Muscle layer of duodenum (tissue), 2 donors: Measurements from ENCODE around the gene UNC13A.

Source experiments
- H3K27ac ChIP-seq: one replicate; pipeline ENCODE4 v1.7.0; 2013; ENCODE audit warnings: mild to moderate bottlenecking, low read length
- H3K27me3 ChIP-seq: one replicate; pipeline ENCODE4 v1.7.0; 2013; ENCODE audit warnings: low read depth, mild to moderate bottlenecking, control low read depth, low read length
- H3K36me3 ChIP-seq, 2 donors: one replicate each; pipeline ENCODE4 v1.7.0; 2013; ENCODE audit warnings: low read length in 2 of 2, control low read depth in 1 of 2, mild to moderate bottlenecking in 1 of 2; ENCODE audit not compliant: insufficient read depth in 2 of 2, control insufficient read depth in 1 of 2
- H3K4me1 ChIP-seq, 2 donors: one replicate each; pipeline ENCODE4 v1.7.0; 2013; ENCODE audit warnings: low read length in 2 of 2, mild to moderate bottlenecking in 2 of 2, control low read depth in 1 of 2, moderate library complexity in 1 of 2; ENCODE audit not compliant: insufficient read depth in 2 of 2, control insufficient read depth in 1 of 2
- H3K4me3 ChIP-seq, 2 donors: one replicate each; pipeline ENCODE4 v1.7.0; 2013; ENCODE audit warnings: low read length in 2 of 2, low read depth in 1 of 2, mild to moderate bottlenecking in 1 of 2
- H3K9me3 ChIP-seq, 2 donors: one replicate each; pipeline ENCODE4 v1.7.0; 2013; ENCODE audit warnings: low read length in 2 of 2, control low read depth in 1 of 2, mild to moderate bottlenecking in 1 of 2; ENCODE audit not compliant: control insufficient read depth in 1 of 2
- donor health status: healthy.

Gene UNC13A

GRCh38 chr19:17623224-17623935 lies 64.8 kb downstream of the UNC13A start:
- Histone ChIP-seq H3K4me3 (no peak overlapping the region), H3K9me3 (peaks cover 0 to 20% of the 10 kb centered on the region in 2 donors), H3K4me1 (no peaks in the 10 kb centered on the region), H3K36me3 (no peaks in the 10 kb centered on the region), H3K27me3 (no peaks in the 10 kb centered on the region), H3K27ac (no peak overlapping the region)

GRCh38 chr19:17620696-17621095 lies 67.5 kb downstream of the UNC13A start:
- H3K4me1 ChIP-seq, result peaks cover 0 to 5% of the 10 kb centered on the region in 2 donors
- no peak overlapping the region for H3K4me3 ChIP-seq
- no peaks in the 10 kb centered on the region for H3K27me3 ChIP-seq
- H3K36me3 ChIP-seq, result no peaks in the 10 kb centered on the region
- H3K9me3 ChIP-seq, result peaks cover 0 to 20% of the 10 kb centered on the region in 2 donors
- H3K27ac ChIP-seq, result no peak overlapping the region

GRCh38 chr19:17618936-17619335 lies 69.2 kb downstream of the UNC13A start:
- no peak overlapping the region for H3K27ac ChIP-seq

GRCh38 chr19:17618281-17618903 lies 69.8 kb downstream of the UNC13A start:
- Histone ChIP-seq H3K27ac (no peak overlapping the region), H3K4me3 (no peak overlapping the region), H3K4me1 (peaks cover 0 to 5% of the 10 kb centered on the region in 2 donors), H3K9me3 (peaks cover 0 to 20% of the 10 kb centered on the region in 2 donors), H3K36me3 (no peaks in the 10 kb centered on the region), H3K27me3 (no peaks in the 10 kb centered on the region)

More at GRCh38 chr19:17618936-17619335, 69.2 kb downstream of the UNC13A start:
- Histone ChIP-seq H3K36me3 (no peaks in the 10 kb centered on the region), H3K27me3 (no peaks in the 10 kb centered on the region), H3K4me3 (no peak overlapping the region), H3K4me1 (peaks cover 0 to 5% of the 10 kb centered on the region in 2 donors), H3K9me3 (peaks cover 0 to 20% of the 10 kb centered on the region in 2 donors)

GRCh38 chr19:17617807-17618192 lies 70.4 kb downstream of the UNC13A start:
- peaks cover 0 to 18% of the 10 kb centered on the region in 2 donors for H3K9me3 ChIP-seq
- no peaks in the 10 kb centered on the region for H3K36me3 ChIP-seq
- peaks cover 0 to 5% of the 10 kb centered on the region in 2 donors for H3K4me1 ChIP-seq
- H3K27me3 ChIP-seq, result no peaks in the 10 kb centered on the region
- H3K27ac ChIP-seq, result no peak overlapping the region
- H3K4me3 ChIP-seq, result no peak overlapping the region

- Histone ChIP-seq H3K27ac (no peak overlapping the region), H3K36me3 (no peaks in the 10 kb centered on the region), H3K4me1 (peaks cover 0 to 5% of the 10 kb centered on the region in 2 donors), H3K9me3 (peaks cover 0 to 12% of the 10 kb centered on the region in 2 donors), H3K4me3 (no peak overlapping the region), H3K27me3 (no peaks in the 10 kb centered on the region)
Observed at GRCh38 chr19:17616961-17617806, 71.0 kb downstream of the UNC13A start.

GRCh38 chr19:17616686-17616960 lies 71.5 kb downstream of the UNC13A start:
- H3K4me3 ChIP-seq, result no peak overlapping the region
- no peaks in the 10 kb centered on the region for H3K36me3 ChIP-seq
- H3K9me3 ChIP-seq, result peaks cover 0 to 6% of the 10 kb centered on the region in 2 donors
- H3K4me1 ChIP-seq, result peaks cover 0 to 5% of the 10 kb centered on the region in 2 donors
- no peaks in the 10 kb centered on the region for H3K27me3 ChIP-seq
- no peak overlapping the region for H3K27ac ChIP-seq

- H3K27me3 ChIP-seq, result no peaks in the 10 kb centered on the region
- H3K4me1 ChIP-seq, result peaks cover 0 to 5% of the 10 kb centered on the region in 2 donors
- no peak overlapping the region for H3K27ac ChIP-seq
- no peaks in the 10 kb centered on the region for H3K36me3 ChIP-seq
- H3K9me3 ChIP-seq, result peaks cover 0 to under 1% of the 10 kb centered on the region in 2 donors
- no peak overlapping the region for H3K4me3 ChIP-seq
Observed at GRCh38 chr19:17615889-17616685, 72.1 kb downstream of the UNC13A start.

- H3K27ac ChIP-seq, result no peak overlapping the region
- H3K36me3 ChIP-seq, result no peaks in the 10 kb centered on the region
- no peaks in the 10 kb centered on the region for H3K9me3 ChIP-seq
- peaks cover 0 to 5% of the 10 kb centered on the region in 2 donors for H3K4me1 ChIP-seq
- H3K27me3 ChIP-seq, result no peaks in the 10 kb centered on the region
- H3K4me3 ChIP-seq, result no peak overlapping the region
Observed at GRCh38 chr19:17614476-17614875, 73.7 kb downstream of the UNC13A start.

- H3K27ac ChIP-seq, result no peak overlapping the region
- no peaks in the 10 kb centered on the region for H3K27me3 ChIP-seq
- peaks cover 0 to 6% of the 10 kb centered on the region in 2 donors for H3K4me1 ChIP-seq
- no peaks in the 10 kb centered on the region for H3K36me3 ChIP-seq
- no peak overlapping the region for H3K4me3 ChIP-seq
- no peaks in the 10 kb centered on the region for H3K9me3 ChIP-seq
Observed at GRCh38 chr19:17611462-17612244, 76.5 kb downstream of the UNC13A start.
